ENCODE measurements around the gene ZNF487. TPM values are rescaled to one million over a fixed set of nuclear protein-coding genes. Genes with fewer than 3 reads are reported as not detected.

ZNF487 gene
- total RNA-seq, 4 donors from 2014 or later: 3.7 to 9.2 (median 6.8) TPM

- no peak for DNase-seq (ENCODE audit: low spot score)
- TF ChIP-seq CTCF (IDR thresholded peaks at IDR 0.05): no peak
These were observed 25.4 kb upstream of the ZNF487 start for GRCh38 chr10:43411536-43411935.

GRCh38 chr10:43415544-43415943, 21.4 kb upstream of the ZNF487 start:
- no peak for DNase-seq (ENCODE audit: low spot score)
- no peak for ATAC-seq (ENCODE audit: low FRiP score)
- TF ChIP-seq CTCF (IDR thresholded peaks at IDR 0.05): no peak

More at GRCh38 chr10:43411536-43411935, 25.4 kb upstream of the ZNF487 start:
- ATAC-seq (ENCODE audit: low FRiP score): no peak

GRCh38 chr10:43417950-43418768, 18.8 kb upstream of the ZNF487 start:
- no peak for TF ChIP-seq CTCF (IDR thresholded peaks at IDR 0.05)
- ATAC-seq (ENCODE audit: low FRiP score): no peak
- DNase-seq (ENCODE audit: low spot score): no peak

GRCh38 chr10:43419997-43420368, 16.9 kb upstream of the ZNF487 start:
- no peak for DNase-seq (ENCODE audit: low spot score)
- ATAC-seq (ENCODE audit: low FRiP score): no peak
- TF ChIP-seq CTCF (IDR thresholded peaks at IDR 0.05): no peak

- peak; percentile 65 for DNase-seq (ENCODE audit: low spot score)
- TF ChIP-seq CTCF (IDR thresholded peaks at IDR 0.05): no peak
- ATAC-seq (ENCODE audit: low FRiP score): peak; percentile 98
These were observed 16.3 kb upstream of the ZNF487 start for GRCh38 chr10:43420369-43421200.

GRCh38 chr10:43421201-43421507, 15.8 kb upstream of the ZNF487 start:
- no peak for DNase-seq (ENCODE audit: low spot score)
- TF ChIP-seq CTCF (IDR thresholded peaks at IDR 0.05): no peak
- ATAC-seq (ENCODE audit: low FRiP score): no peak

Data from omental fat pad (tissue), 4 donors.